GM08714 (cell line): ENCODE results near the gene ALDH18A1.
"Not testable (repeated sequence)": the region's sequence is repeated elsewhere in the genome, so short reads cannot be mapped to it uniquely, and the experiment has no call there.

ENCODE experiments used
- H3K4me3 ChIP-seq: fragments of 200-500 bp; sonication (Bioruptor generic); 2 replicates; pipeline ENCODE4 v1.5.1; 2014; ENCODE audit warnings: mild to moderate bottlenecking, low read length, inconsistent platforms
- ZNF274 ChIP-seq: IDR thresholded peaks from 2 replicates; pipeline ENCODE4 v1.6.1; 2012; ENCODE audit warnings: mild to moderate bottlenecking, low read depth, low read length

The ALDH18A1 gene

DNA sequence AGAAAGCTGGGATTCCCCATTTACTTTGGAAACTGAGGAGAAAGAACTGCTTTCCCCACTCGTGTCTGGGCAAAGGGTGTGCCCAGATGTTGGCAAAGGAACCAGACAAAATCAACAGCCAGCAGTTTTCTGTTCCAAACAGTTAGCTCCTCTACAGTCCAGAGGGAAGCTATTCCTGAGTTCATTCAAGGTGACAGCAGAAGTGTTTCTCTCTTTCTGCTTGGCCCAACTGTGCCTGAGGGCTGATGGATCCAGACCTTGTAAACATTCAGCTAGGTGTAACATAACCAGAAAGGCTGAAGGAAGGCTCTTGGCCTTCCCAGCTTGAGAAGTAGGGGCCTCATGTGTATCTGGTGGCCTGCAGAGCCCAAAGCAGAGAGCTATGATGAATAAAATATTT lies 7.0 kb upstream of the ALDH18A1 start:
- TF ChIP-seq ZNF274, result no peak
- H3K4me3 ChIP-seq, result no peak overlapping the region

DNA sequence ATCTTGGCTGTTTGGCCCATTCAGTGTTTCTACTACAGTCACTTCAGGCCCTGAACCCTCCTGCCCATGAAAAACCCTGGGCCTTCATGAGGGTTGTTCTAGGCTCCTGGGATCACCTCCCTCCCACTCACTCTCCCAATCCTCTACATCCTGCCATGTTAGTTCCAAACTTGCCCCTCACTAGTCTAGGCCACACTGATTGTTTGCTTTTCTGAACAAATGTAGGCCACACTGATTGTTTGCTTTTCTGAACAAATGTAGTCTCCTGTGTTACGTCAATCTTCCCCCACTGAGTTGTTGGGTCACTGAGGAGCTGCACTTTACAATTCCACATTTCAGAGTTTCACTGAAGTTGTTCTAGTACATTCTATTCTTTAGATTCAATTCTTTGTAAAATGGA lies 5.3 kb upstream of the ALDH18A1 start:
- H3K4me3 ChIP-seq, result no peak overlapping the region
- TF ChIP-seq ZNF274, result no peak

DNA sequence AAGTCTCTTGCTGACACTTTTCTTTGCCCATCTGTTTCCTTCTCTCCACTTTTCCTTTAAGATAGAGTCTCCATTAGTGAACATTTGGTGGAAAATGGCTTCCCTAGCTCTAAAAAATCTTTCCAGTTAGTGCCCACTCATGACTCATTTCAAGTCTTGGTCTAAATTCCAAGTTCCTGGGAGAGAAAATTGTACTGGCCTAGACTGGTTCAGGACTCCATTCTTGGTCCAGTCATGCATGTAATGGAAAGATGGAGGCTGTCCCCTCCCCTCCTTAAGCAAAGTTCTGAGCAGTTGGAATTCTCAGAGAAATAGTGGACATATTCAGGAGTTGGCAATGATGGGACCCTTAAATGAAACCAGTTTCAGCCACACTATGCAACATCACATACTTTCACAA lies 3.8 kb upstream of the ALDH18A1 start:
- H3K4me3 ChIP-seq, result no peak overlapping the region
- no peak for TF ChIP-seq ZNF274

DNA sequence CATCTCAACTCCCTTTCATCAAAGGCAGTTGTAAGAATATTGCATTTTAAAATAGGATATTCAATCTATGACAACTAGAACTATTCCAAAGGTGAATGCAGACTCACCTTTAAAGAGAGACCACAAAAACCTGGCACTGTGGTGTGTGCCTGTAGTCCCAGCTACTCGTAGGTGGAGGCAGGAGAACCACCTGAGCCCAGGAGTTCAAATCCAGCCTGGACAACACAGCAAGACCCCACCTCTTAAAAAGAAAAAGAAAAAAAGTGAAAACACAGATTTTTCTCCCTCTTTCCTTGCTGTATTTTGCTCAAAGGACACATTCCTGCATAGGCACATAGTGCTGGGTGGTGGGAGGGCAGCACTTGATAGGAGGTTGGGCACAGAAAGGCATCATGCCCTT lies 739 bp upstream of the ALDH18A1 start:
- TF ChIP-seq ZNF274, result no peak
- H3K4me3 ChIP-seq, result peak overlapping the region; percentile 98

DNA sequence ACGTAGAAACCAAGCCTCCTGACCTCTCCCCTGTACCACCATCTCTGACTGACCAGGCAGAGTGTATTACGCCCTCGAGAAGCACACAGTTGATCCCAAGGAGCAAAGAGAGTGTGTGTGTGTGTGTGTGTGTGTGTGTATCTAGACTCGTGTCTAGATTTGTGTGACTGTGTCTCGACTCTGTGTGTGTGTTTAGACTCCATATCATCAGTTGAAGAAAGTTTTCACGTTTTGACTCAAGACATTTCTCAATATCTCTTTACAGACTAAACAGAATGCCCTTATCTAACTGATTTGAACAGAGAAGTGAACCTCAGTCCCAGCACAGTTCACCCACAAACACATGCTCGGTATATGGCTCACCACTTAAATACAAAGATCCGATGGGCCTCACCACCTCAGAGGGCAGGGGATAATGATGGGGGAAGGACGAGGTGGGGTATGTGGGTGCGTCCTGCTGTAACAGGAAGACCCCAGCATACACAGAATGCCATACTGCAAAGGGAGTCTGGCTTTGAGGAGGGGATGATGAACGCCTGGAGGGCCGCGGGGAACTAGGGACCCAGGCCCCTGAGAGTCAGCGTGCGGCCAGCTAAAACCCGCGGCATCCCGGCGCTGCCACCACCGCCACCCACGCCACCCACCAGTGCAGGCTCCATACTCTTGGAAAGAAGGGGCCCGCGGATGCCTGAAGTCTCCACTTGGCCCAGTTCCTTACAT lies 780 bp downstream of the ALDH18A1 start:
- peak overlapping the region; percentile 98 for H3K4me3 ChIP-seq
- no peak for TF ChIP-seq ZNF274

DNA sequence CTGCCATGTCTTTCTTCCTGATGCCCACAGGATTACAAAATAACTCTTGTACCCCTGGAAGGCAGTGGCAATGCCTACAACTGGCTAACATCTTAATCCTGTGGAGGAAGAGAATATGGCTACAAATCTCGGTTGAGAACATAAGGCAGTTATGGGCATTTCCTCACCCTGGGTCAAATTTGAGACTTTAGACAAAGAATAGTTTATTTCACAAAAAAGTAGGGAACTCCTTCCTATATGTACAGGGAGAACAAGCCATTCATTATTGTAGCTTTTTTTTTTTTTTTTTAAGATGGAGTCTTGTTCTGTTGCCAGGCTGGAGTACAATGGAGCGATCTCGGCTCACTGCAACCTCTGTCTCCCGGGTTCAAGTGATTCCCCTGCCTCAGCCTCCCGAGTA lies 2.6 kb downstream of the ALDH18A1 start:
- TF ChIP-seq ZNF274, result no peak
- H3K4me3 ChIP-seq, result no peak overlapping the region

DNA sequence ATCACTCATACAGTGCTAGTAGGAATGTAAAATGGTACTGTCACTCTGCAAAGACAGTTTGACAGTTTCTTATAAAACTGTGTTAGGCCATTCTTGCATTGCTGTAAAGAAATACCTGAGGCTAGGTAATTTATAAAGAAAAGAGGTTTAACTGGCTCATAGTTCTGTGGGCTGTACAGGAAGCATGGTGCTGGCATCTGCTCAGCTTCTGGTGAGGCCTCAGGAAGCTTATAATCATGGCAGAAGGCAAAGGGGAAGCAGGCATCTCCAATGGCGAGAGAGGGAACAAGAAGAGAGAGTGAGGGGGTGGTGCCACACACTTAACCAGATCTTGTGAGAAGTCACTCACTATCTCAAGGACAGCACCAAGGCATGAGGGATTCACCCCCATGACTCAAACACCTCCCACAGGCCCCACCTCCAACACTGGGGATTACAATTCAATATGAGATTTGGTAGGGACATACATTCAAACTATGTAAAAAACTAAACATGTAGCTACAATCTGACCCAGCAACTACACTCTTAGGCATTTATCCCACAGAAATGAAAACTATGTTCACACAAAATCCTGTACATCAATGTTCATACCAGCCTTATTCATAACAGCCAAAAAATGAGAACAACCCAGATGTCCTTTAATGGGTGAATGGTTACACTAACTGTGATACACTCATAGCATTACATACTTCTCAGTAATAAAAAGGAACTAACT lies 5.0 kb downstream of the ALDH18A1 start:
- no peak for TF ChIP-seq ZNF274
- no peak overlapping the region for H3K4me3 ChIP-seq

DNA sequence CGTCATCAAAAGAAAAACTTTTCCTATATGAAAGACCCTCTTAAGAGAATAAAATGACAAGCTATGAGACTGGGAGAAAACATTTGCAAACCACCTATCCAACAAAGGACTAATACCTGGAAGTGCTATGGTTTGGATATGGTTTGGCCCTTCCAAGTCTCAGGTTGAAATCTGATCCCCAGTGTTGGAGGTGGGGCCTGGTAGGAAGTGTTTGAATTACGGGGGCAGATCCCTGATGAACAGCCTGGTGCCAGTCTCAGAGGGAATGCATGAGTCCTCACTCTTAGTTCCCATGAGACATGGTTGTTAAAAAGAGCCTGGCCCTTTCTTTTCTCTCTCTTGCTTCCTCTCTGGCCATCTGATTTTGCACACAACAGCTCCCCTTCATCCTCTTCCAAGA lies 6.3 kb downstream of the ALDH18A1 start:
- no peak for TF ChIP-seq ZNF274
- H3K4me3 ChIP-seq, result no peak overlapping the region

DNA sequence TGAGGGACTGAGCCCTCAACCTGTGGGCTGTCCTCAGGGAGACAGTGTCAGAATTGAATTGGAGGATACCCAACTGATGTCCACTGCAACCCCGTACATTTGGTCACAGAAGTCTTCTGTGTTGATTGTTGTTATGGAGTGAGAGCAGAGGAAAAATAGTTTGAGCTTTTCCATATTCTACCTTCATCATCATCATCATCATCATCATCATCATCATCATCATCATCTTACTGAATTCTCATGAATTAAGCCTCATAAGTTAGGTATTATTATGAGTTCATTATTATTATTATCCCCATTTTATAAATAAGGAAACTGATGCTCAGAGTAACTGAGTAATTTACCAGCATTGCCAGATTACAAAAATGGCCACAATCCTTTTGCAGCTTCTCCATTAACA lies 8.4 kb downstream of the ALDH18A1 start:
- no peak for TF ChIP-seq ZNF274
- no peak overlapping the region for H3K4me3 ChIP-seq

DNA sequence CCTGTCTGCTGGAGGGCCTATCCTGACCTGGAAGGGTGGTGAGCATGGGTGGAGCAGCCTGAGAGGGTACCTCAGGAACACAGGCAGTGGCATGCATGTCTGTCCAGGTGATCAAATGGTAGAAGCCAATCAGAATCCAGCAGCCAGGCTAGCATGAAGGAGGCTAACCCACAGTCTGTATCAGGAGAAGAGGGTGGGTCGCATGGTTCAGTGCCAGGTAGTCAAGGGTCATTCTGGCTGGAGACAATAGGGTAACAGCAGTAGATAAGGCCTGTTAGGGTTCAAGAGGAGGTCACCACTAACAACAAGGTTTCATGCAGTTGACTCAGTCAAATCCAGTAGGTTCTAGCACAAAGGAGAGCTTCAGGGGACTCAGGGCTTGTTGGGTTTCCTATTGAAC lies 10.4 kb downstream of the ALDH18A1 start:
- H3K4me3 ChIP-seq, result no peak overlapping the region
- no peak for TF ChIP-seq ZNF274

DNA sequence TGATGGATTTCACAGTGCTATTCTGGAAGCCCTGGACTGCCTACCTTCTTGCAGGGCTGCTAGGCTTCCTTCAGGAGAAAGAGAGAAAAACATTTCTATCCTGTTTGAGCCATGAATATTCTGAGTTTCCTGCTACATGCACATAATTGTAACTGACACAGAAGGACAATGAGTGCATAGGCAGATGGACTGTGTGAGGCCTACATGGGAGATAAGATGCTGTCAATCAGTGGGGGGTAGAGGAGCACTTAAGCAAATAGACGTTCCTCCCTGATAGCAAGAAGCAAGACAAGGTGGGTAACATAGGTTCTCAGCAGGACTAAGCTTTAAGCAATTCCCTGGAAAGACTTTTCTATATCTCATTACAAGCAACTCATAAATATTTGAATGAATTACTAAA lies 11.6 kb downstream of the ALDH18A1 start:
- no peak overlapping the region for H3K4me3 ChIP-seq
- no peak for TF ChIP-seq ZNF274

DNA sequence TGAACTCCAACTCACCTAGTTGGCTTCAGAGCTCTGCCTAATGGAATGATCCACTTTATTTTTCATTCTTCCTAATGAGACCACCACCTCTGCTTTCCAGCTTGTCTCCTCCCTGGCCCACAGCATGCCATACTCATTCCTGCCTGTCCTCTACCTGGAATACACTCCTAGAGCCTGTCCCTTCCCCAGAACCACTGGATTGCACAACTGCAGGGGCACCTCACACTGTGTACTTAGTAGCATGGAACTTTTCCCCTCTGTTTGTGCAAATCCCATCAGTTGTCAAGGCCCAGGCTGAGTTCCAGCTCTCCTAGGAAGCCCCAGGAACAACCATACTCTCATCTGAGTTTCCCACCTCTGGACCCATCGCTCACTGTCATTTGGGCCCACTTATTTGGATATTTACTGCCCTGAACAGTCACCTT lies 15.6 kb downstream of the ALDH18A1 start:
- TF ChIP-seq ZNF274, result no peak
- H3K4me3 ChIP-seq, result no peak overlapping the region

DNA sequence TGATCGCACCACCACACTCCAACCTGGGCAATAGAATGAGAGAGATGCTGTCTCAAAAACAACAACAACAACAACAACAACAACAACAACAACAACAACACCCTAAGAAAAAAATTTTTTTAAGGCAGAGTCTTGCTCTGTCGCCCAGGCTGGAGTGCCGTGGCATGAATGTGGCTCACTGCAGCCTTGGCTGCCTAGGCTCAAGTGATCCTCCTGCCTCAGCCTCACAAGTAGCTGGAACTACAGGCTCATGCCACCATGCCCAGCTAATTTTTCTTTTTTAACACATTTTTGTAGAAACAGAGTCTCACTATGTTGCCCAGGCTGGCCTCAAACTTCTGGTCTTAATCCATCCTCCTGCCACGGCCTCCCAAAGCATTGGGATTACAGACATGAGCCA lies 18.6 kb downstream of the ALDH18A1 start:
- no peak for TF ChIP-seq ZNF274
- no peak overlapping the region for H3K4me3 ChIP-seq

DNA sequence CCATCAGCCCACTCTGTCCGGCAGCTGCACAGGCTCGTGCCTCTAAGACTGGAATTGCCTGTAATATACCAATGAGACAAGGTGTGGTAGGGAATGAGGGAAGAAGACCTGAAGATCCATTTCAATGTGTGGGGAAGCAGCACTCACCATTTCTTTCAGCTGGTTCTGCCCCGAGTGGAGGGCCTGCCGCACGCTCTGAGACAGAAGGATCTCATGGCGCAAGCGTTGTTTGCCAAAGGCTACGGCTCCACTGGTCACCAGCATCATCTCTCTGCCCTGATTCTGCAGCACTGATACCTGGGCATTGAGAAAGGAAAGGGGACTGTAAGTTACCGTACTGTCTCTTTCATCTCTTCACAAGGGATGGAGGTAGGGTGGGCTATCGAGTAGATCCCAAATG lies 19.4 kb downstream of the ALDH18A1 start:
- no peak overlapping the region for H3K4me3 ChIP-seq
- TF ChIP-seq ZNF274, result no peak

DNA sequence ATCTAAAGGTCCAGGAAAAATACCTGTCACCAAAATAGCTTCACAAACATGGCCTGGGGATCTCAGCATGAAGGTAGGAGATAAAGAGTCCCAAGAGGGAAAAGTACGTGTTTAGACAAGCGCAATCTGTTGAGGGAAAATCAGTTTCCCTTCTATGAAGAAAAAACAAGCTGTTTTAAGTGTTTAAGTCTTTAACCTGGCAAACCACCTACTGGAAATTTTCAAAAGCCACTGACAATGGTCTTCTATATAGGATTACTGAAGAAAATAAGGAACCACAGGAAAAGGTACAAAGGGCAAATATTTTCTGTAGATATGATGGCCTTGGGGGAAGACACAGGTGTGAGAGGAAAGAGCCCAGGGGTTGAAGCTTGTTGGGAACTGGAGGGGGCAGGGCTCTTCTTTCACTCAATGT lies 21.2 kb downstream of the ALDH18A1 start:
- H3K4me3 ChIP-seq, result no peak overlapping the region
- no peak for TF ChIP-seq ZNF274

DNA sequence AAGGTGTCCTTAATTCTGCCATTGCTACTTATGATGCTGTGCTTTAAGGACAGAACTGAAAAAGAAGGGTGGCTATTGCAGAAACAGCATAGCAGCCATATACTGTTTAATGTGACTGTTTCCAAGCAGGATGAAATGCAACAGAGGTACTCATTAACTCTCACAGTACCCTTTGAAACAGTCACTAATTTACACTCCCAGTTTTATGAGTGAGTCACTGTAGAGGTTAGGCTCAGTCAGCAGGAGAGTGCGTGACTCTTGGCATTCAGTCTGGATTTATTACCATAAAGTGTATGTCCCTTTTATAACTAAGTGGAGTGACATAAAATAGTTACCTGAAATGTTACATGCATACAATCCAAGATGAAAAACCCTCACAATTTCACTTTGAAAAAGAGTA lies 27.7 kb downstream of the ALDH18A1 start:
- no peak for TF ChIP-seq ZNF274
- no peak overlapping the region for H3K4me3 ChIP-seq

DNA sequence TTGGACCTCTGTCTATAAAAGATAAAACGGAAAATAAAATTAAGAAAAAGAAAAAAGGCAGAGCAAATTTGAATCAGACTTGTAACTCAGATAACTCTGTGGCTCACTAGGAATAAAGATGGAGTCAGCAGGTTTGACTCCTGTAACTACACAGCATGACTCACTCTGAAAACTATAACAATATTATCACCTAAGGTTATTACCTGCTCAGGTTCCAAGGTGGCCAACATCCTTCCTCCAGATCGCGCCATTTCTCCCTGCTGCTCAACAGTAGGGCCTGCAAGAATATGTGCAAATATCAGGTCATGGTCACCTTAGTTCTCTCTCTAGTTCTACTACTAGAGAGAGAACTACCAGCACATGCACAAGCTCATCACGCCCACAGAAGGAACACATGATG lies 30.0 kb downstream of the ALDH18A1 start:
- TF ChIP-seq ZNF274, result no peak
- no peak overlapping the region for H3K4me3 ChIP-seq

DNA sequence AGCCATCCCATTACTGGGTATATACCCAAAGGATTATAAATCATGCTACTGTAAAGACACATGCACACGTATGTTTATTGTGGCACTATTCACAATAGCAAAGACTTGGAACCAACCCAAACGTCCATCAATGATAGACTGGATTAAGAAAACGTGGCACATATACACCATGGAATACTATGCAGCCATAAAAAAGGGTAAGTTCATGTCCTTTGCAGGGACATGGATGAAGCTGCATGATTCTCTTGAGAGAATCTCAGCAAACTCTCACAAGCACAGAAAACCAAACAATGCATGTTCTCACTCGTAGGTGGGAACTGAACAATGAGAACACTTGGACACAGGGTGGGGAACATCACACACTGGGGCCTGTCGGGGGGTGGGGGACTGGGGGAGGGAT lies 36.1 kb downstream of the ALDH18A1 start:
- H3K4me3 ChIP-seq, result not testable (repeated sequence)
